ENCODE results near the gene RAI1.
"Not testable (repeated sequence)": the region's sequence is repeated elsewhere in the genome, so short reads cannot be mapped to it uniquely, and the experiment has no call there.

Gene RAI1, protein sequence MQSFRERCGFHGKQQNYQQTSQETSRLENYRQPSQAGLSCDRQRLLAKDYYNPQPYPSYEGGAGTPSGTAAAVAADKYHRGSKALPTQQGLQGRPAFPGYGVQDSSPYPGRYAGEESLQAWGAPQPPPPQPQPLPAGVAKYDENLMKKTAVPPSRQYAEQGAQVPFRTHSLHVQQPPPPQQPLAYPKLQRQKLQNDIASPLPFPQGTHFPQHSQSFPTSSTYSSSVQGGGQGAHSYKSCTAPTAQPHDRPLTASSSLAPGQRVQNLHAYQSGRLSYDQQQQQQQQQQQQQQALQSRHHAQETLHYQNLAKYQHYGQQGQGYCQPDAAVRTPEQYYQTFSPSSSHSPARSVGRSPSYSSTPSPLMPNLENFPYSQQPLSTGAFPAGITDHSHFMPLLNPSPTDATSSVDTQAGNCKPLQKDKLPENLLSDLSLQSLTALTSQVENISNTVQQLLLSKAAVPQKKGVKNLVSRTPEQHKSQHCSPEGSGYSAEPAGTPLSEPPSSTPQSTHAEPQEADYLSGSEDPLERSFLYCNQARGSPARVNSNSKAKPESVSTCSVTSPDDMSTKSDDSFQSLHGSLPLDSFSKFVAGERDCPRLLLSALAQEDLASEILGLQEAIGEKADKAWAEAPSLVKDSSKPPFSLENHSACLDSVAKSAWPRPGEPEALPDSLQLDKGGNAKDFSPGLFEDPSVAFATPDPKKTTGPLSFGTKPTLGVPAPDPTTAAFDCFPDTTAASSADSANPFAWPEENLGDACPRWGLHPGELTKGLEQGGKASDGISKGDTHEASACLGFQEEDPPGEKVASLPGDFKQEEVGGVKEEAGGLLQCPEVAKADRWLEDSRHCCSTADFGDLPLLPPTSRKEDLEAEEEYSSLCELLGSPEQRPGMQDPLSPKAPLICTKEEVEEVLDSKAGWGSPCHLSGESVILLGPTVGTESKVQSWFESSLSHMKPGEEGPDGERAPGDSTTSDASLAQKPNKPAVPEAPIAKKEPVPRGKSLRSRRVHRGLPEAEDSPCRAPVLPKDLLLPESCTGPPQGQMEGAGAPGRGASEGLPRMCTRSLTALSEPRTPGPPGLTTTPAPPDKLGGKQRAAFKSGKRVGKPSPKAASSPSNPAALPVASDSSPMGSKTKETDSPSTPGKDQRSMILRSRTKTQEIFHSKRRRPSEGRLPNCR (N-terminal part only)

DNA sequence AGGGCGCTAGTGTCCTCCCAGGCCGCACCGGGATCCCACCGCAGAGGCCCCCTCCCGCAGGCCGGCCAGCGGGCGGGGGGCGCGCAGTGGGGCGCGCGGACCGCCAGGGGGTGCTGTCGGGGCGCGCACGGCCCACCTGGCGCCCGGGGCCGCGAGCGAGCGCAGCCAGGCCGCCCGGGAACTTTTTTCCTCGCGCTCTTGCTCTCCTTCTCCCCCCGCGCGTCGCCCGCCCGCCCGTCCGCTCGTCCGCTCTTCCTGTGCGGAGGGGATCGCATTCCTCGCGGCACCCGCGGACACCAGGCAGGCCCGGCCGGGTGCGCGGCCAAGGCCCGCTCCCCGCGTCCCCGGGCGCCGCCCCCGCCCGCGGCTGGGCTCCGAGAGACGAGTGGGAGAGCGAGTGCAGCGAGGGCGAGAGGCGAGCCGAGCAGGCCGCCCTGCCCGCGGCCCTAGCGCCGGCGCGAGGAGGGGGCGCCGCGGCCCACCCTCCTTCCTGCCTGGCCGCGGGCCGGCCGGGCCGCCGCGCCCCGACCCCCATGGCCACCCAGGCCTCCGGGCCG is at the start of gene RAI1:
TSS of gene RAI1 (plus strand) at position 272 of the 557 bp plus-strand sequence. CDS start 111,491 bp downstream, outside the sequence.
- H3K27ac ChIP-seq = peak within 1 kb of the TSS; percentile 99

DNA sequence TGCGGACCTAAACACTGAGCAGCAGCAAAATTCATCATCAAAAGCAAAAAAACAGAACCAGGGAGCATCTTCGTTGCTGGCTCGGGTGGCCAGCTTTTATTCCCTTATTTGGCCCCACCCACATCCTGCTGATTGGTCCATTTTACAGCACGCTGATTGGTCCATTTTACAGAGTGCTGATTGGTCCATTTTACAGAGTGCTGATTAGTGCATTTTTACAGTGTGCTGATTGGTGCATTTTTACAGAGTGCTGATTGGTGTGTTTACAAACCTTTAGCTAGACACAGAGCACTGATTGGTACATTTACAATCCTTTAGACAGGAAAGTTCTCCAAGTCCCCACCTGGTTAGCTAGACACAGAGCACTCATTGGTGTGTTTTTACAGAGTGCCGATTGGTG is 48.6 kb upstream of the RAI1 start:
- not testable (repeated sequence) for H3K27ac ChIP-seq

More for the DNA sequence above, at the start of gene RAI1:
- TF ChIP-seq, protein P1, sequence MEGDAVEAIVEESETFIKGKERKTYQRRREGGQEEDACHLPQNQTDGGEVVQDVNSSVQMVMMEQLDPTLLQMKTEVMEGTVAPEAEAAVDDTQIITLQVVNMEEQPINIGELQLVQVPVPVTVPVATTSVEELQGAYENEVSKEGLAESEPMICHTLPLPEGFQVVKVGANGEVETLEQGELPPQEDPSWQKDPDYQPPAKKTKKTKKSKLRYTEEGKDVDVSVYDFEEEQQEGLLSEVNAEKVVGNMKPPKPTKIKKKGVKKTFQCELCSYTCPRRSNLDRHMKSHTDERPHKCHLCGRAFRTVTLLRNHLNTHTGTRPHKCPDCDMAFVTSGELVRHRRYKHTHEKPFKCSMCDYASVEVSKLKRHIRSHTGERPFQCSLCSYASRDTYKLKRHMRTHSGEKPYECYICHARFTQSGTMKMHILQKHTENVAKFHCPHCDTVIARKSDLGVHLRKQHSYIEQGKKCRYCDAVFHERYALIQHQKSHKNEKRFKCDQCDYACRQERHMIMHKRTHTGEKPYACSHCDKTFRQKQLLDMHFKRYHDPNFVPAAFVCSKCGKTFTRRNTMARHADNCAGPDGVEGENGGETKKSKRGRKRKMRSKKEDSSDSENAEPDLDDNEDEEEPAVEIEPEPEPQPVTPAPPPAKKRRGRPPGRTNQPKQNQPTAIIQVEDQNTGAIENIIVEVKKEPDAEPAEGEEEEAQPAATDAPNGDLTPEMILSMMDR (conservative IDR thresholded peaks at IDR 0.05) = peak; percentile 99
- TF ChIP-seq ZFX (IDR thresholded peaks at IDR 0.05) = peak; percentile 96

DNA sequence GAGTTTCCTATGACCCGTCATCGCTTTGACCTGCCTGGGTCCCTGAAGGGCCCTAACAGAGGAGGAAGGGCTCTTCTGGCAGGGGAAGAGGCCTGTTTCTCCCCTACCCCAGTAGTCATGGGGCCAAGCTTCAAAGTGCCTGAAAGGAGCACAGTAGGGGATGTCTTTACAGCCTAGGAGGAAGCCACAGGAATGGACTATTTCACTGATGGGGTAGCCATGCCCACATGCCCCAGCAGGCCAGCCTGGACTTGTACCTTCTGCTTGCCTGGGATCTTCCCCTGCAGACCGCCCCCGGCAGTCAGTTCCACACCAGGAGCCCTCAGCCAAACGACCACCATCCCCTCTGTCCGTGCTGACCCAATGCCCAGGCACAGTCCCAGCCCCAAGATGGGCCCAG is 47.9 kb upstream of the RAI1 start:
- H3K27ac ChIP-seq = no peak overlapping the region
- TF ChIP-seq ZFX (IDR thresholded peaks at IDR 0.05) = no peak
- TF ChIP-seq, protein P1 (conservative IDR thresholded peaks at IDR 0.05) = no peak

DNA sequence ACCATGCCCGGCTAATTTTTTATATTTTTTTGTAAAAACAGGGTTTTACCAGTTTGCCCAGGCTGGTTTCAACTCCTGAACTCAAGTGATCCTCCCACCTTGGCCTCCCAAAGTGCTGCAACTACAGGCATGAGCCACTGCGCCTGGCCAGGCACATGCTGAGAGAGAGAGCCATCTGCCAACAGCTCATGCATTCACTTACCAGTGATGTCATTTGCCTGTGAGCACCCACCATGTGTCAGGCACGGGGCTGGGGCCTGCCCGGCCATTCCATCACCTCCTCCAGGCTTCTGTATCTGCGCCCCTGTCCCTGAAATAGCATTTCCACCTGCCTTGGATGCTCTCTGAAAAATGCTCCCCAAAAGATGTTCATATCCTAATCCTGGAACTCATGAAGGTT is 46.1 kb upstream of the RAI1 start:
- TF ChIP-seq, protein P1 (conservative IDR thresholded peaks at IDR 0.05) = no peak
- TF ChIP-seq ZFX (IDR thresholded peaks at IDR 0.05) = no peak
- no peak overlapping the region for H3K27ac ChIP-seq

DNA sequence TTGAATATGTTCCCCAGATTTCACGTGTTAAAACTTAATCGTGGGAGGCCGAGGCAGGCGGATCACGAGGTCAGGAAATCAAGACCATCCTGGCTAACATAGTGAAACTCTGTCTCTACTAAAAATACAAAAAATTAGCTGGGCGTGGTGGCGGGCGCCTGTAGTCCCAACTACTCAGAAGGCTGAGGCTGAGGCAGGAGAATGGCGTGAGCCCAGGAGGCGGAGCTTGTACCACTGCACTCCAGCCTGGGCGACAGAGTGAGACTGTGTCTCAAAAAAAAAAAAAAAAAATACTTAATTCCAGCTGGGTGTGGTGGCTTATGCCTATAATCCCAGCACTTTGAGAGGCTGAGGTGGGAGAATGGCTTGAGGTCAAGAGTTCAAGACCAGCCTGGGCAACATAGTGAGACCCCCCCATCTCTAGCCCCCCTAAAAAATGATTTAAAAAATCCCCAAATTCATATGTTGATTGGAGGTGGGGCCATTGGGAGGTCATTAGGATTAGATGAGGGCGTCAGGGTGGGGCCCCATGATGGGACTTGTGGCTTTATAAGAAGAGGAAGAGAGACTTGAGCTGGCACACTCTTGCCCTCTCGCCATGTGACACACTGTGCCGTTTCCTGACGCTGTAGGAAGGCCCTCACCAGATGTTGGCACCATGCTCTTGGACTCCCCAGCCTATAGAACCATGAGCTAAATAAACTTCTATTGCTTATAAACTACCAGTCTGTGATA is 45.6 kb upstream of the RAI1 start:
- not testable (repeated sequence) for H3K27ac ChIP-seq

DNA sequence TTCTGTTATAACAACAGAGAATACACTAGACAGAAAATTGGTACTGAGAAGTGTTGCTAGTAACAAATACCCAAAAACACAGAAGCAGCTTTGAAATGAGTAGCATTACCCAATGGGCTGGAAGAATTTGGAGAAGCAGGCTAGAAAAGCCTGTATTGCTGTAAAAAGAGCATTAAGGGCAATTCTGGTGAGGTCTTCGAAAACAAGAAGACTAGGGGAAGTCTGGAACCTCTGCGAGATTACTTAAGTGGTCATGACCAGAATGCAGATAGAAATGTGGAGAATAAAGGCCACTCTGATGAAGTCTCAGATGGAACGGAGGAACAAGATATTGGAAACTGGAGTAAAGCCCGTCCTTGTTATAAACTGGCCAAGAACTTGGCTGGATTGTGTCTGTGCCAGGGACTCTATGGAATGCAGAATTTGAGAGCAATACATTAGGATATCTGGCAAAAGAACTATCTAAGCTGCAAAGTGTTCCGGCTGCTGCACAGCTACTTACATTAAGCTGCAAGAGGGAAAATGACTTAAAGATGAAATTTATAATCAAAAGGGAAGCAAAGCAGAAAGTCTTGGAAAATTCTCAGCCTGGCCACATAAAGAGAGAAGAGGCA is 44.9 kb upstream of the RAI1 start:
- no peak for TF ChIP-seq ZFX (IDR thresholded peaks at IDR 0.05)
- TF ChIP-seq, protein P1 (conservative IDR thresholded peaks at IDR 0.05) = no peak
- H3K27ac ChIP-seq = no peak overlapping the region

DNA sequence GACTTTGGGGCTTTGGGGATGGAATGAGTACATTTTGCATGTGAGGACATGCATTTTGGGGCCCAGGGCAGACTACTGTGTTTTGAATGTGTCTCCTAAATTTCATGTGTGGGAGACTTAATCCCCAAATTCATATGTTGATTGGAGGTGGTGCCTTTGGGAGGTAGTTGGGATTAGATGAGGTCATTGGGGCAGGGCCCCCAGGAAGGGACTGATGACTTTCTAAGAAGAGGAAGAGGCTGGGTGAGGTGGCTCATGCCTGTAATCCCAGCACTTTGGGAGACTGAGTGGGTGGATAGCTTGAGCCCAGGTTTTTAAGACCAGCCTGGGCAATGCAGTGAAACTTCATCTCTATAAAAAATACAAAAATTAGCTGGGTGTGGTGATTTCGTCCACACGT is 42.8 kb upstream of the RAI1 start:
- no peak overlapping the region for H3K27ac ChIP-seq
- no peak for TF ChIP-seq ZFX (IDR thresholded peaks at IDR 0.05)
- TF ChIP-seq, protein P1 (conservative IDR thresholded peaks at IDR 0.05) = no peak

DNA sequence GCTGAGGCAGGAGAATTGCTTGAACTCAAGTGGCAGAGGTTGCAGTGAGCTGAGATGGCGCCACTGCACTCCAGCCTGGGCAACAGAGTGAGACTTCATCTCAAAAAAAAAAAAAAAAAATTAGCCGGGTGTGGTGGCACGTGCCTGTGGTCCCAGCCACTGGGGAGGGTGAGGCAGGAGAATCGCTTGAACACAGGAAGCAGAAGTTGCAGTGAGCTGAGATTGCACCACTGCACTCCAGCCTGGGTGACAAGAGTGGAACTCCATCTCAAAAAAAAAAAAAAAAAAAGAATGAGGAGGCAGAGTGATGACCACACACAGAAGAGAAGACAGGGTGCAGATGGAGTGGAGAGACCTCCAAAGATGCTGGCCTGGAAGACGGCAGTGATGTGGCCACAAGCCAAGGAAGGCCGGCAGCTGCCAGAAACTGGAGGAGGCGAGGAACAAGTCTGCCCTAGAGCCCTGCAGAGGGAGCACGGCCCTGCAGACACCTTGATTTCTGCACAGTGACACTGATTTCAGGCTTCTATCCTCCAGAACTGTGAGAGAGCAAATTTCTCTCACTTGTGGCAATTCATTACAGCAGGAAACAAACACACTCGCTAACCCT is 41.5 kb upstream of the RAI1 start:
- H3K27ac ChIP-seq = not testable (repeated sequence)

Measured in C4-2B (cell line).